Activated CD4-positive, alpha-beta T cell treated with anti-CD3 and anti-CD28 coated beads, Interleukin-2, Interleukin-6, amounts not matched to agents 100 ng/mL and 50 ng/mL, durations not matched to agents 16 hours and 8 hours (primary cell): Measurements from ENCODE around the gene EIPR1.

ENCODE experiments used
- DNase-seq: peaks from one replicate; pipeline ENCODE4 v3.0.0-alpha.2; 2020

Gene EIPR1

DNA sequence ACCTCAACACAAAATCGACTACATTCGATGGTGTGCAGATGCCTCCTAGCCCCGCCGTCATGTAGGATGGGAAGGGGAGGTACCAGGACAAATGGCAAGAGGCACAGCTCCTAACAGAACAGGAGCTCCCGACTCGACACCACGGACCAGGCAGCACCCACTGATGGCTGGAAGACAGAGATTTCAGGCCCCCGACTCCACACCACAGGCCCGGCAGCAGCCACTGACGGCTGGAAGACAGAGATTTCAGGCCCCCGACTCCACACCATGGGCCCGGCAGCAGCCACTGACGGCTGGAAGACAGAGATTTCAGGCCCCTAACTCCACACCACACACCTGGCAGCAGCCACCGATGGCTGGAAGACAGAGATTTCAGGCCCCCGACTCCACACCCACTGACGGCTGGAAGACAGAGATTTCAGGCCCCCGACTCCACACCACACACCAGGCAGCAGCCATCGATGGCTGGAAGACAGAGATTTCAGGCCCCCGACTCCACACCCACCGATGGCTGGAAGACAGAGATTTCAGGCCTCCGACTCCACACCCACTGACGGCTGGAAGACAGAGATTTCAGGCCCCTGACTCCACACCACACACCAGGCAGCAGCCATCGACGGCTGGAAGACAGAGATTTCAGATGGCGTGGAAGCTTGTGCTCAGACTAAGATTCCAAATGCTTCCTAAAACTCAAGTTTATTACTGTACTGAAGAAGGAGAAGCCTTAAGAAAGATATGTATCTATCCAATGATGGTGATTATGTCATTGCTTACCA is 135.5 kb downstream of the EIPR1 start:
- DNase-seq: no peak

DNA sequence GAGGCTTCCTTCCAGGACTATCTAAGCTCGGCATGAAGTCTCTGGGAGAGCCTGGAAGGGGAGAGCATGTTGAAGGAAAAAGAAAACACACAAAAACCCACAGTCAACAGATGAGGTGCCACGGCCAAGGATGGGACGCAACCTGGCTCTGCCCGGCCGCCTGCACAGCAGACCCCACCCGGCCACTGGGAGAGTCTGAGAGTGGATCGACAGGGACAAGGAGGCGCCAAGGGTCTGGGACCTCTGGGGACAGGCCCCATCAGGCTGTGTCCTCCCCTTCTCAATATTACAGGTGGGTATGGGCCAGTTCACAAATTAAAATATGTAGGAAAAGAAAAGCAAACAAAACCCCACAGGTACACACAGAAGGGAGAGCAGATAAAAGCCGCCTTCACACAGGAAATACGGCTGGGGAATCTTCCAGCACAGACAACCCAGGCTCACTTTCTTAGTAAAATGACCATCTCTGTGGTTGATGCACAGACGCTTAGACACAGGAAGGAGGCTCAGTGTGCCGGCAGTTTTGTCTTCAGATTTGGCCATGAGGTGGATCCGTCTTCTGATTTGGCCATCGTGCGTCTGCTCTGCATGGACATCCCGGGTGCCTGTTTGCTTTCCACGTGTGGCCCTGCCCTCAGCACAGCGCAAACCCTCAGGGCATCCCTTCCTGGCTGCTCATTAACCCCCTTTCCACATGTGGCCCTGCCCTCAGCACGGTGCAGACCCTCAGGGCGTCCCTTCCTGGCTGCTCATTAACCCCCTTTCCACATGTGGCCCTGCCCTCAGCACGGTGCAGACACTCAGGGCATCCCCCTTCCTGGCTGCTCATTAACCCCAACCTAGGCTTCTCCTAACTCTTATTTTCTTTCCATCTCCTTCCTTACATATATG is 138.4 kb downstream of the EIPR1 start:
- peak; percentile 61 for DNase-seq

DNA sequence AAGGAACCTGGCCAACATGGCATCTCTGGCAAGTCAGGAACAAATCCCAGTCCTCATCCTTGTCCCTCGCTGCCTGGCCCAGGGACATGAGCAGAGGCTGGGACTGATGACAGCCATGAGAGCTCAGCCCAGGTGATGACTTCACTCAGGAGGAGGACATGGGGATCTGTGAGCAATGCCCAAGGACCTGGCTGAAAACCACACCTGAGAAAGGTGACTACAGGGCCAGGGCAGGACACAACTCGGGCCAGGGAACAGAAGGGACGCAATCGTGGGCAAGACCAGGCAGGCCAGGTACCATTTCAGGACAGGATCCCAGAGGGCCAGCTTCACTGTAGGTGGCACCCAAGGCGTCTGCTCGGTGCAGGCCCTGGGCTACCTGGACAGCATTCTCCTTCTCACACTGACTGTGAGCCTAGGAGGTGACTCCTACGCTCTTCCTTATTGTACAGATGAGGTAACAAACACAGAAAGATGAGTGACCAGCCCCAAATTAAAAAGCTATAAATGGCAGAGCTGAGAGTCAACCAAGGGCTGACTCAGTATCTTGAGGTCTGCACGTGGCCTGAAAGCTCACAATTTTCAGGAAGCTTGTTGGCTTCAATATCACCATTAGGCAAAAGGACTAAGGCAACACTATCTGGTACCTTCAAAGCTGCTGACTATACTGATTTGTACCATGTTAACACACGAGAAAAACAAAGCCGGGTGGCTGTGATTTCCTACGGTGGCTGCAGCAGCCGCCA is 141.1 kb downstream of the EIPR1 start:
- no peak for DNase-seq

DNA sequence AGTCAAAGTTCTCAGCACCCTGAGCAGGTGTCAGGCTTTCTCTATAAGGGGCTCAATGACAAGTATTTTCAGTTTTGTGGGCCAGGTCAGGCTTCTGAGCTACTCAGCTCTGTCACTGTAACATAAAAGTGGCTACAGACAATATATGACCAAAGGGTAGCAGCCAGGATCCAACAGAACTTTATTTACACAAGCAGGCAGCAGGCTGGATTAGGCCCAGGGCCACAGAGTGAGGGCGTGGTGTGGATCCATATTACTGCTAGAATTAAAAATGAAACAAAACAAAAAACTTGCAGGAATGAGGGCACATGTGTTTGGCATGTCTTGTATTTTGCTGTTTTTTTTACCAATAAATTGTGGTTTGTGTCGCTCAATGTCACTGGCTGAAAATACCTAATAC is 143.7 kb downstream of the EIPR1 start:
- no peak for DNase-seq

DNA sequence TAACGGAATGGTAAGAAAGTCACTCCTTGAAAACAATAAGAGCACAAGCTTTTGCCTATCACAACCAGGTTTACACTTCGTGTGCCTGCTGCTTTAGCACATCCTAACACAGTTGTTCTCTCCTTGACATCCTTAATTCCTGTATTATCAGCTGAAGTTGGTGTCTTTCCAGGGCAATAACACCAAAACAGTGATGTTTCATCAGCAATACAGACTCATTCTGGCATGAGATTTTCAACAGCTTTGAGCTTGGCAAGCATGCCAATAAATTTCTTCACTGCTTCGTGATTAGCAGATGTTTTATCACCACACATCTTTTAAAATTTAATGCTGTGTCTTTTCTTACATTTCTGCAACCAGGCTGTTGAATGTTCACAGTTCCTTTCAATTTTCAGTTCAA is 148.4 kb downstream of the EIPR1 start:
- no peak for DNase-seq

DNA sequence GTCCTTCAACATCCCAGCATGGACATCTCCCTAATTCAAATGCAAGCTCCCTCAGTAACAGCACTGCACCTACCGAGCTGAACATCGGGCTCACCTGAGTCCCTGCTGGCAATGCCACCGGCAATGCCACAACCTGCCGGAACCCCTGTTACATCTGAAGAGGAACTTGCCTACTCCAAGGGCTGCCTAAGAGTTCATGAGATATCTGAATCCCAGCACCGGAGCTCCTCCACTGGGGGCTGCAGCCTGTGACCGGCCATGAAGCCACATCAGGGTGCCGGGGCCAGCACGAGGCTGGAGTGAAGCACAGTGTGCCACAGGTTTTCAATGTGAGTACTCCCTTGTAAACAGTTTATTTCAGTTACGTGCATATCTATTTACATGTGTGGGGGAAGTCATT is 152.9 kb downstream of the EIPR1 start:
- DNase-seq: no peak

DNA sequence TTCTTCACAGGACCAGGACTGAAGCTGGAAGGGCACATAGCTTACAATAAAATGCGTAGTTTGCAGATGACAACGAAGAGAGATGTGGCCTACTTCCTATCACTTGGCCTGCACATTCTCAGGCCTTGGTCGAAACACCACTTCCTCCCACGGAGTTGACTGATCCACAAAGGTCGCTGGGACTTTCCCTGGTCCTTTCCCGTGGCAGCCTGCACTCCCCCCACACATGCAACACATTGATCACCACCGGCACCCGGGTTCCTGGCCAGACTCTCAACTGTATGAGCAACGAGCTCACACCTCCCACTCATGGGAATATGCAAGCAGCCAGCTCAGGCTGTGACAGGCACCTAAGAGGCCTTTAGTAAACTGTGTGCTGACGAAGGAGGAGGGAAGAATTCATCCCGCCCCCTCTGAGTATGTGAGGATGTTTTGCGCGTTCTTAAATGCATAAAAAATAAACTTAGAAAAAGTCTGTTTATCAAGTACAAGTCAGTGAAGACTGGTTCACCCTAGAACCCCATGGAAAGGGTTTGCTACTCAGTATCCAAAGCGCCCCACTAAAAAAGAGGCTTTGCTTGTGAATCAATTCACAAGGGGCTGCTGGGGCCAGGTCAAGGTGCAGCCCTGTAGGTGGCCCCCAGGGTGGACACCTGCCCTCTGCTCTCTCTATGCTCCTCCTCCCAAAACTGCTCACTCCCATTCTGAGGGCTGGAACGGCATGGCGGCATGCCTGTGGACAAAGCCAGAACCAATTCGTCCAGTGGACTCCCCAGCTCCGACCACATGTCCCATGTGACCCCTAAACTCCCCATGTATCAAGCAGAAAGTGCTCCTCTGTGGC is 154.3 kb downstream of the EIPR1 start:
- DNase-seq: peak; percentile 89

DNA sequence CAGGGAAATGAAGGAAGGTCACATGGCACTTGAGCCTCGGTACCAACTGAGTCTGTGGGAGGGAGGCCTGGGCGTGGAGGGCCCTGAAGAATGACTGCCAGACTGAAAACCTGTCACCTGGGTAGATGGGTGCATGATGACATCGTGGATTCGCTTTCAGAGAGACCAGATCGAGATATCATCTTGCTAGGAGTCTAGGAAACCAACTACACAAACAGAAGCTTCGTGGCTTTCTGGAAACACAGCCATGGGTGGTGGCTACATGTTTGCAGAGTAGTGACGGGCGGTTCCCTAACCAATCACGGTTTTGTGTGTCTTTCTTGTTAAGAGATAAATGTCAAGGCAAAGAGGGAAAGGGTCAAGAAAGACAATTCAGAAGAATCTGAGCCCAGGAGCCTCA is 155.0 kb downstream of the EIPR1 start:
- peak; percentile 75 for DNase-seq

DNA sequence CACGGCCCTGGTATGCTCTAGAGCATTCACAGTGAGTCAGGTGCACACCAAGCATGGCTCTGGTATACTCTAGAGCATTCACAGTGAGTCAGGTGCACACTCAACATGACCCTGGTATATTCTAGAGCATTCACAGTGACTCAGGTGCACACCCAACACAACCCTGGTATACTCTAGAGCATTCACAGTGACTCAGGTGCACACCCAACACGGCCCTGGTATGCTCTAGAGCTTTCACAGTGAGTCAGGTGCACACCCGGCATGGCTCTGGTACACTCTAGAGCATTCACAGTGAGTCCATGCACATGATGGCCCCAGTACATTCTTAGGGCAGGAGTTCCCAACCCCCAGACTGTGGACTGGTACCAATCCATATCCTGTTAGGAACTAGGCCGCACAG is 158.1 kb downstream of the EIPR1 start:
- no peak for DNase-seq

DNA sequence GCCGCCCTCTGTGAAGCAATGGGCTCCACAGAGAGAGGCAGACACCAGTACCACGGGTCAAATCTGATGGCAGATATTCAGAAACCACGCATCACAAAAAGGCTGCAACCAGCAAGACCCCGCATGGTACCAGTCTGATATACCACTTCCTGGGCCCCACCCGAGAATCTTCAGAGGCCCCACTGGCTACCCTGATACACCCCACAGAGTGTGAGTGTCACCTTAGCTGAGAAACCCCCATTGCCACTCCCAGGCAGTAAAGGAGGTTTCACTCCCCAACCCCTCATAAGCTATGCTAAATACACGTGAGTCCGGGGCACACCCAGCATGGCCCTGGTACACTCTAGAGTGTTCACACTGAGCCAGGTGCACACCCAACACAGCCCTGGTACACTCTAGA is 160.0 kb downstream of the EIPR1 start:
- DNase-seq: no peak

DNA sequence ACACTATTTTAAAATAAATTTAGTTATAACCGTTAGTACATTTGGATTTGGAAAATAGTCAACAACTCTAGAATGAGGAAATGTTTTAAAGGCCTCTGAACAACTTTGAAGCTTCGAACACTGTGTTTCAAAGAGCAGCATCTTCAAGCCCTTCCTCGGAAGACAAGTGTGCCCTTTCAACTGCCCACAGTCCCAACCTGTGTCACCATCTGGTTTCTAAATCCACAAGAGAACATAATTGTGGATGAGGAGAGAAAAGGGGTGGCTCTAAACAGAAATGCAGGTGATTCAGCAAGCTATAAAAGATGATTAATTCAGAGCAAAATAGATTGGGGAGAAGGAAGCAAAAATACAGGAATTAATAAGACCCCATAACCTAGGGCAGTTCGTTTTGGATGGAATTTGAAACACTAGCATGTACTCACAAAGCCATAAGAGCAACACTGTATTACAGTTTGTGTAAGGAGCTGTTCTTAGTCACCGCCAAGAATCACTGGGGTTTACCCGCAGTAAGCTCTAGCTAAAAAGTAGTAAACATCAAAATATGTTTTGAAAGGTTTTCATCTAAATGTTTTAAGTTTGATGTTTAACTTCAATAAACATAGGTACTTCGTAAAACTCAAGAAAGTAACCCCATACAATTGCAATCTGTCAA is 160.7 kb downstream of the EIPR1 start:
- no peak for DNase-seq

DNA sequence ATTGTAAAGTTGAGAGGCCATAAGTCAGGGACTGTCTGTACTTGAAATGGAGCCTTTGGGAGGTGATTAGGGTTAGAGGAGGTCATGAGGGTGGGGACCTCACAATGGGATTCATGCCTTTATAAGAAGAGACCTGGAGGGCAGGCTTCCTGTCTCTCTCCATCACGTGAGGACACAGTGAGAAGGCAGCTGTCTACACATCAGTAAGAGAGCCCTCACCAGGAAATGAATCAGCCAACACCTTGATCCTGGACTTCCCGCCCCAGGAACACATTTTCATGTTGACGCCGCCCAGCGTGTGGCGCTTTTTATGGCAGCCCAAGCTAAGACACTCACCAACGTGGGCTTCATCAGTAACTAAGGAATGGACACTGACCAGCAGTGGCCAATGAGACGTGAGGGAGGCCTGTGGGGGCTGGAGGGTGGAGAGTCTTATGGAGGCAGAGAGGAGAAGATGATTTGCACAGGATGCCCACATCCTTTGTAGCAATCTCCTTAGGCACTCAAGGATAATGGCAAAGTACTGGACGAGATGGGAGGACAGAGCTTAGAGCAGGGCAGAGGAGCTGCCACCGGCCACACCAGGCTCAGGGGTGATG is 162.7 kb downstream of the EIPR1 start:
- DNase-seq: peak; percentile 15

DNA sequence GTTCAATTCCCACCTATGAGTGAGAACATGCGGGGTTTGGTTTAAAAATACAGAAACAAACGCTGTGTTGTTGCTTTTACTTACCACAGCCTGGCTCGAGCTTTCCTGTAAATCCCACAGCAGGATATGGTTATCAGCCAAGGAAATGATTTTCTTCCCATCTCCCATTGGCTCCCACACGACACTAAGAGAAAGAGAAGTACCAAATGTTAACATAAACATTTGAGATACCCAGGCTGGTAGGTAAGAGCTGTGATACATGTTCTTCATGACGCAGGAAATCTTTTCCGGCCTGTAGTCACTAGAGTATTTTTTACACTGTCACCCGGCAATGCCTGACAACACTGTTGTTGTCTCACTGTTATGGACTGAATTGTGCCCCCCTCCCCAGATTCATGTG is 163.6 kb downstream of the EIPR1 start:
- DNase-seq: no peak

DNA sequence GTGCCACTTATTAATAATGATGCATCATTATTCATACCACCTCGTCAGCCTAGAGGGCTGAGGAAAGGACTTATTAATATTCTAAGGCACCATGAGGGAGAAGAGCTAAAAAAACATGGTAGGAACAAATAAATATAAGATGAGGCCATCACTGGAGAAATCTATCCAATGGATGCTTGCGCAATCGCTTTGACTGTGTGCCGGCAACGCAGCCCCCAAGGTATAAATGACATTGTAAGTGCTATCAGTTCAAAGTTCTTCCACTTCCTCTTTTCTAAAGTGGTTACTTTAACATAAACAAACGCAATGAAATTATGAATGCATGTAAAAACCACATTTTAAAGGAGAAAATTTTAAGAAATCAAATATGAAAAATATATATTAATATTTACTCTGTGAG is 164.6 kb downstream of the EIPR1 start:
- no peak for DNase-seq

DNA sequence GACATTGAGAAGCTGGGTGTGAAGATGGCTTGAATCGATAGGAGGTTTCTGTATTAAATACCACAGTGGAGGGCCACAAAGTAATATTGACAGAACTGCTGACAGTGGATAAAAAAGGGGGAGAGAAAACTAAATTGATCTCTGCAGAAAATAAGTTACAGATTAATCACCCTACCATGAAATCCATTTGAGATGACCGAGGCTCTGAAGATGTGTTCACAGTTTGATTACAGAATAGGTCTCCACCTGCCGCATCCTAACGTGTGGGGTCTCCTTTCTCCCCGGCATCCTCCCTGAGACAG is 165.6 kb downstream of the EIPR1 start:
- DNase-seq: no peak

DNA sequence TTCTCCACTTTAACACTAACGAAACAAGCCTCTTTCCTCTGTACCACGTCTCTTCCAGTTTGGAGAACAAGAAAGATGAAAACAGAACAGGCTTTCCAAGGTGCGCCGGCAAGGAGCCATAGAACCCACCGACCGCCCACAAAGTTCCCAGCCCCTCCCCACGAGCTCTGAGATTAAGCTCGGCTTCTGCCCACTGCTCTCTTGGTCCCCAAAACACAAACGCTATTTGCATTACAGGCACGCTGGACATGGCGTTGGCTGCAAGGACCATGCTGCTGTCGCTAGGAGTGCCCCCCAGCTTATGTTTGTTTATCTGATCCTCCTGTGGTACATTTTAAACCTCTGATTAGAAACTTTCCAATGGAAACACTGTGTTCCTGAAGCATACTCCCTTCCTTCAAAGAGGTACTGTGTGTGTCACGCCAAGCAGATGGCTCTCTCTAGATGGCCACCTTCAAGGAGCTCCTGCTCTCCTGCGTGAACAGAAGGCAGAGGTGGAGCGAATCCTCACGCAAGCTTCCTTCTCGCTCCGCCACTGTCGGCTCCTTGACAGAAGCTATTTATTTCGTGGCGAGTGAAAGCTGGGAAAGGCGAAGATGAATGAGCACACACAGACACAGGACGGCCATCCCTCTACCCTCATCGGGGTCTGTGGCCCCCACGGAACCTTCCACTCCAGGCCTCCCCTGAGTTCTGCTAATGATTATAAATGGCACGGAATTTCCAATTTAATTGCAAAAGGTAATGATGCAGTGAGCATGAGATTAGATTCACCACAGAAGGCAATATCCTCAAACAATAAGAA is 166.2 kb downstream of the EIPR1 start:
- no peak for DNase-seq

DNA sequence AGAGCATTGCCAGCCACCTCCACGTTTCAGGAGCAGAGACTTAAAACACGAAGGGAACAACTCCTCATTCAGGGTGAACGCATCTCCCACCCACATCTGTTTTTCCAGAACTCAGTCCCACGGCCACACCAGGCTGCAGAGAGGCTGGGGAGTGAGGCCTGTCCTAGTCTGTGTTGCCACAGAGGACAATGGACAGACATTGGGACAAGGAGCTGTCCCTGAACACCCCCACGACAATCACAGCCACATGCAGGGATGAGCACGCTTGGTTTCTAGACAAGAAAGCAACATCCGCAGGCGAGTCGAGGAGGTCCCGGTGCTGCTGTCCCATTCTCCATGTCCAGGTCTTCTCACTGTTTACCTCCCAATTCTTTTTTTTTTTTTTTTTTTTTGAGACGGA is 167.4 kb downstream of the EIPR1 start:
- DNase-seq: no peak

DNA sequence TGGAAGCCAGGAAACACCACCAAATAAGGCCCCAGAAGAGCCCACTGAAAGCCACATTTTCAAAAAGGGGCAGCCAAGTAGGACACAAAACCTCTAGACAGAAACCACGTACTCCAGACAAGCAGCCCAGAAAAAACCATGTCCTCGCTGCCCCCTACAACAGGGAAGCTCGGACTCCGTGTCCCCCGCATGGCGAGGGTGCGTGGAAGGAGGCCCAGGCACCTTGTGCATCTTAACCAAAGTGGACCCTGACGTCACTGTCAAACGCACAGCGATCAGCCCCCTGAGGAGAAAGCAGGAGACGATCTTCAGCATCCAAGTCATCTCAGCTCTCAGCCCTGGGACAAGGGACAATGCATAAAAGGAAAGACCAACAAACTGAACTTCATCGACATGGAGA is 168.4 kb downstream of the EIPR1 start:
- no peak for DNase-seq

DNA sequence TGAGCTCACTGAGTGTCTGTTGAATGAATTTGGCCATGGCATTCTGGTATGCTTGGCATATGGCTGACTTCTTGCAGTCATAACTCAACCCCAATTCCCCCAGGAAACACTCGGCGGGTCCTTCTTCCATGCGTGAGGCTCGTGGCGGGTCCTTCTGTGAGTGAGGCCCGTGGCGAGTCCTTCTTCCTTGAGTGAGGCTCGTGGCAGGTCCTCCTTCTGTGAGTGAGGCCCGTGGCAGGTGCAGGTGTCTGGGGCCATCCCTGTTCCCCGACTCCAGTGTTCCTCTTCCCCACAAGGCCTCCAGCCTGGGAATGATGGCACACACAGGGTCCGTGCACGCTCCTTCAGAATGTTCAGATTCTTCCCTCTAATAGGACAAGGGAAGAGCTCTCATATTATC is 169.0 kb downstream of the EIPR1 start:
- no peak for DNase-seq

DNA sequence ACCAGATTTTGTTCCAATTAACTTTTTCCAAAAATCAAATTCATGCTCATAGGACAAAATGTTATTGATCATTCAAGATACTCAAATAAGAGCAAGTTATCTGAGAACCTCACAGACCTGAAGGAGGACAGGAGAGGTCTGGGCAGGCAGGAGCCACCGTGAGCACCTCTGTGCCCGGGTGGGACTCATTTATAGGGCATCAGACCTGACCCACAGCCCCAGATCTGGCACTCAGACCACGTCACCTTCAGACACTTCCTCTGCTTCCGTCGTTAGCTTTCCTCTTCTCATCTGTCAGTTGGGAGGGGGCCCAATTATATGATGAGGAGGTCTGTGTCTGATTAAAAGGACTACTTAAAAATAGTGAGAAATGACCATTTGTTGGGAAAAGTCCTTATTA is 169.4 kb downstream of the EIPR1 start:
- no peak for DNase-seq

DNA sequence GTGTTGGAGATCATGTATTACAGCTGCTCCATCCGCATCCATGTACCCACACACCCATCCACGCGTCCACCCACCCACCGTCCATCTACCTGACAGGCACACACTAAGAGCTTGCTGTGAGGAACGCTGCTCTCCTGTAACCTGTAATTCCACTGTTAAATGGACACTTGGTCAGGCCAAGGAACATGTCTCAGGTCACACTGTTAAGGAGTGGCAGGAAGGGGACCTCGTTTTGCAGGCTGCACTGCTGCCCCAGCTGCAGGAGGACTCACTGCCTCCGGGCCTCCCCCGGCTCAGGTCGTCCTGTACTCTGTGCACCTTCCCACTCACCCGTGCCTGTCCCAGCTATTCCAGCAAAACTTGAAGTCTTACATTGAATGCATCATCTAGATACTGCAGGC is 170.5 kb downstream of the EIPR1 start:
- DNase-seq: no peak
